ENCODE measurements around the gene SLC16A11. TPM values are rescaled to one million over a fixed set of nuclear protein-coding genes. Genes with fewer than 3 reads are reported as not detected.
"Not testable (repeated sequence)": the region's sequence is repeated elsewhere in the genome, so short reads cannot be mapped to it uniquely, and the experiment has no call there.

Gene SLC16A11
- total and polyA plus RNA-seq, 2 of the 4 experiments (the other 2 are of a cell fraction), result not detected

GRCh38 chr17:6993613-6994056, 50.3 kb downstream of the SLC16A11 start:
- no CpG with 5 or more reads among the region's 5 CpGs for WGBS, 2 experiments (ENCODE audit: extremely low coverage in 2 of 2, insufficient read length in 1 of 2)
- dilution Hi-C loops (cut with HindIII; ENCODE audit: low sequenced_read_pairs, unreplicated experiment); in situ Hi-C loops (cut with MboI; ENCODE audit: low sequenced_read_pairs): not testable (repeated sequence)

More at GRCh38 chr17:6993613-6994056, 50.3 kb downstream of the SLC16A11 start:
- H2BK5ac ChIP-seq (ENCODE audit: low read depth, low read length, poor library complexity, severe bottlenecking); H3K4ac ChIP-seq (ENCODE audit: low read depth, low read length); H3K18ac ChIP-seq (ENCODE audit: low read depth, low read length); H2BK20ac ChIP-seq (ENCODE audit: low read depth, low read length); ATAC-seq (ENCODE audit: low read depth); H3K27me3 ChIP-seq (ENCODE audit: control insufficient read depth, insufficient read depth, low read length); H4K20me1 ChIP-seq (ENCODE audit: insufficient read depth, low read length); H3K9me1 ChIP-seq (ENCODE audit: insufficient read depth, low read length); H4K8ac ChIP-seq (ENCODE audit: low read depth in 2 of 2, low read length in 2 of 2); H3K9me3 ChIP-seq (ENCODE audit: control insufficient read depth, insufficient read depth, low read length); H2AK5ac ChIP-seq (ENCODE audit: low read depth, low read length); H3K9ac ChIP-seq (ENCODE audit: low read depth, low read length); H3K4me2 ChIP-seq (ENCODE audit: low read depth, low read length); H4K5ac ChIP-seq (ENCODE audit: low read depth, low read length); H3K4me3 ChIP-seq (ENCODE audit: insufficient read depth, low read depth, low read length); H3K23ac ChIP-seq (ENCODE audit: low read depth, low read length); H3K79me1 ChIP-seq (ENCODE audit: low read depth in 1 of 2, low read length in 2 of 2); H3K4me1 ChIP-seq (ENCODE audit: control insufficient read depth, insufficient read depth, low read length); H2AFZ ChIP-seq (replicated peaks; ENCODE audit: low read length, poor library complexity); H4K91ac ChIP-seq (ENCODE audit: insufficient read depth, low read depth, low read length); H3K56ac ChIP-seq (ENCODE audit: extremely low read depth, insufficient read depth, low read length); DNase-seq; H2BK120ac ChIP-seq (ENCODE audit: low read depth, low read length); POLR2A ChIA-PET (ENCODE audit: unreplicated experiment); H3K14ac ChIP-seq (replicated peaks; ENCODE audit: low read depth, low read length); H2AK9ac ChIP-seq (replicated peaks; ENCODE audit: low read depth, low read length, poor library complexity); H2BK15ac ChIP-seq (ENCODE audit: low read depth, low read length); BruUV-seq (replicated peaks); intact Hi-C loops (cut with micrococcal nuclease); H3K27ac ChIP-seq (ENCODE audit: insufficient read depth, low read length): not testable (repeated sequence)
- CTCF ChIA-PET, result interaction anchor here (1.6 kb wide), 1 partner anchor 11 kb away, joined by 4 read pairs; no protein-coding TSS in a partner anchor
- peaks cover 14% of the 10 kb centered on the region for H3K36me3 ChIP-seq (ENCODE audit: control insufficient read depth, insufficient read depth, low read length)

Small RNA genes lying within 50 kb of the gene (microRNA-seq; reads per million reads assigned to microRNA genes)
- not detected for gene AC120057.1 (ENCODE audit: insufficient read depth, insufficient read length)

Small RNA genes lying within 50 kb of the gene (small RNA-seq; reads per million reads assigned to genes)
- gene AC120057.1, result 0 reads per million in 5 experiments

Other genes starting within 250 kb of the SLC16A11 start
- gene TEKT1, start 212.4 kb downstream of the SLC16A11 start, total RNA-seq (2012; rRNA removed), result not detected in 2 replicates
- not detected in 2 replicates for gene TEKT1, start 212.4 kb downstream of the SLC16A11 start, polyA plus RNA-seq (2012; rRNA removed)
- gene ALOX12, start 48.0 kb downstream of the SLC16A11 start, total RNA-seq (2012; rRNA removed), result not detected in 2 replicates
- 0.03 TPM in 1 of 2 replicates, not detected in the other for gene ALOX12, start 48.0 kb downstream of the SLC16A11 start, polyA plus RNA-seq (2012; rRNA removed)
- 31.1 and 42.3 TPM in 2 replicates for gene RNASEK, start 31.5 kb downstream of the SLC16A11 start, total RNA-seq (2012; rRNA removed)
- 165 and 183 TPM in 2 replicates for gene RNASEK, start 31.5 kb downstream of the SLC16A11 start, polyA plus RNA-seq (2012; rRNA removed)
- not detected in 2 replicates for gene BCL6B, start 21.0 kb downstream of the SLC16A11 start, total RNA-seq (2012; rRNA removed)
- gene BCL6B, start 21.0 kb downstream of the SLC16A11 start, polyA plus RNA-seq (2012; rRNA removed), result not detected in 2 replicates
- gene SLC16A13, start 8.1 kb downstream of the SLC16A11 start, total RNA-seq (2012; rRNA removed), result under 0.01 and 0.18 TPM in 2 replicates
- 2.2 and 2.3 TPM in 2 replicates for gene SLC16A13, start 8.1 kb downstream of the SLC16A11 start, polyA plus RNA-seq (2012; rRNA removed)
- not detected in 2 replicates for gene CLEC10A, start 36.2 kb upstream of the SLC16A11 start, total RNA-seq (2012; rRNA removed)
- gene CLEC10A, start 36.2 kb upstream of the SLC16A11 start, polyA plus RNA-seq (2012; rRNA removed), result not detected in 2 replicates
- gene ASGR2, start 70.7 kb upstream of the SLC16A11 start, total RNA-seq (2012; rRNA removed), result not detected in 2 replicates
- not detected in 2 replicates for gene ASGR2, start 70.7 kb upstream of the SLC16A11 start, polyA plus RNA-seq (2012; rRNA removed)
- 1.3 and 1.9 TPM in 2 replicates for gene ASGR1, start 135.3 kb upstream of the SLC16A11 start, total RNA-seq (2012; rRNA removed)
- 3.8 and 4.2 TPM in 2 replicates for gene ASGR1, start 135.3 kb upstream of the SLC16A11 start, polyA plus RNA-seq (2012; rRNA removed)
- 8.1 and 8.2 TPM in 2 replicates for gene DLG4, start 175.7 kb upstream of the SLC16A11 start, total RNA-seq (2012; rRNA removed)
- 28.5 and 30.5 TPM in 2 replicates for gene DLG4, start 175.7 kb upstream of the SLC16A11 start, polyA plus RNA-seq (2012; rRNA removed)
- 129 and 139 TPM in 2 replicates for gene ACADVL, start 175.8 kb upstream of the SLC16A11 start, total RNA-seq (2012; rRNA removed)
- 752 and 844 TPM in 2 replicates for gene ACADVL, start 175.8 kb upstream of the SLC16A11 start, polyA plus RNA-seq (2012; rRNA removed)
- 20.3 and 21.3 TPM in 2 replicates for gene DVL2, start 190.4 kb upstream of the SLC16A11 start, total RNA-seq (2012; rRNA removed)
- 10.5 and 11.8 TPM in 2 replicates for gene DVL2, start 190.4 kb upstream of the SLC16A11 start, polyA plus RNA-seq (2012; rRNA removed)
- 44.8 and 45.5 TPM in 2 replicates for gene PHF23, start 195.4 kb upstream of the SLC16A11 start, total RNA-seq (2012; rRNA removed)
- 54.4 and 58.5 TPM in 2 replicates for gene PHF23, start 195.4 kb upstream of the SLC16A11 start, polyA plus RNA-seq (2012; rRNA removed)
- 70.8 and 77.8 TPM in 2 replicates for gene GABARAP, start 198.4 kb upstream of the SLC16A11 start, total RNA-seq (2012; rRNA removed)
- gene GABARAP, start 198.4 kb upstream of the SLC16A11 start, polyA plus RNA-seq (2012; rRNA removed), result 702 and 780 TPM in 2 replicates
- gene CTDNEP1, start 207.6 kb upstream of the SLC16A11 start, total RNA-seq (2012; rRNA removed), result 18.3 and 23.8 TPM in 2 replicates
- 132 TPM in 2 replicates for gene CTDNEP1, start 207.6 kb upstream of the SLC16A11 start, polyA plus RNA-seq (2012; rRNA removed)
- 46.6 and 48.0 TPM in 2 replicates for gene ELP5, start 208.1 kb upstream of the SLC16A11 start, total RNA-seq (2012; rRNA removed)
- gene ELP5, start 208.1 kb upstream of the SLC16A11 start, polyA plus RNA-seq (2012; rRNA removed), result 38.6 and 39.3 TPM in 2 replicates
- gene CLDN7, start 218.4 kb upstream of the SLC16A11 start, total RNA-seq (2012; rRNA removed), result 0.56 and 1.4 TPM in 2 replicates
- 1.4 and 2.8 TPM in 2 replicates for gene CLDN7, start 218.4 kb upstream of the SLC16A11 start, polyA plus RNA-seq (2012; rRNA removed)
- under 0.01 TPM in 1 of 2 replicates, not detected in the other for gene SLC2A4, start 237.6 kb upstream of the SLC16A11 start, total RNA-seq (2012; rRNA removed)
- 0.07 TPM in 2 replicates for gene SLC2A4, start 237.6 kb upstream of the SLC16A11 start, polyA plus RNA-seq (2012; rRNA removed)

Data from IMR-90 (cell line).